HPDE6-E6E7 (cell line): ENCODE results near the gene SLX9.

ENCODE experiments used
- DNase-seq: peaks from one replicate; pipeline ENCODE4 v3.0.0; 2011; ENCODE audit warnings: missing footprints; ENCODE audit errors: extremely low spot score

SLX9 gene

DNA sequence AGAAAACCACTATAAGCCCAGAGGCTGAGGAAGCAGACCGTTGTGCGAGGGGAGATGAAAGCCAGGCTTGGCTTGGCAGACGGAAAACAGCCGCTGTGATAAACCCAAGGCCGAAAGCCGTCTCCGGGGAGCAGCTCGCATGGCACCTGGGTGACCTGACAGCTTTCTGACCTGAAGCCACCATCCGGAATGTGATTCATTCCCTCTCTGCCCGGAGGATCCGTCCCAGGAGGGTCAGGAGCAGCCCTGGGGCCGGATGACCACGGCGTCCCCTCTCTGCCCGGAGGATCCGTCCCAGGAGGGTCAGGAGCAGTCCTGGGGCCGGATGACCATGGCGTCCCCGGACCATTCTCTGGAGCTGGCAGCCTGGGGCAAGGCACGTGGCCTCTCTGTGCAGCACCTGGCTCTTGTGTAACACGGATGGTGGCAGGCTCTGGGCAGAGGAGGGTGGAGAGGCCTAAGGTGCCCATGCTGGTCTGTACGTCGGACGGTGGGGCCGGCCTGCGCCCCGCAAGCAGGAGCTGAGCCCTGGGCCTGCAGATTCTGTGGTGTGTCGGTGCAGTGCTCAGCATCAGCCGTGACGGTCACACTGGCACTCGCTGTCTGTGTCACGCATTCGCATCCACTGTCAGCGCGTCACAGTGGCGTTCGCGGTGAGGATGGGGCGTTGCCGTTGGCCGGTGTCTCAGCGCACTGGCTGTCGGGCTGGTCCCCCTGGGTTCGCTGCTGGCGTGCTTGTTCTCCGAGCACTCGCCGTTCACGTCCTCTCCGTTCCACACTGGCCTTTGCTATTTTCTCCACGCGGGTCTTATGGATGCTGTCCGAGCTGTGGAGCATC is 50.3 kb downstream of the SLX9 start:
- no peak for DNase-seq

GRCh38 chr21:44990921-44991320 is 51.1 kb downstream of the SLX9 start:
- DNase-seq: no peak

GRCh38 chr21:44991538-44992483 is 52.0 kb downstream of the SLX9 start:
- no peak for DNase-seq

DNA sequence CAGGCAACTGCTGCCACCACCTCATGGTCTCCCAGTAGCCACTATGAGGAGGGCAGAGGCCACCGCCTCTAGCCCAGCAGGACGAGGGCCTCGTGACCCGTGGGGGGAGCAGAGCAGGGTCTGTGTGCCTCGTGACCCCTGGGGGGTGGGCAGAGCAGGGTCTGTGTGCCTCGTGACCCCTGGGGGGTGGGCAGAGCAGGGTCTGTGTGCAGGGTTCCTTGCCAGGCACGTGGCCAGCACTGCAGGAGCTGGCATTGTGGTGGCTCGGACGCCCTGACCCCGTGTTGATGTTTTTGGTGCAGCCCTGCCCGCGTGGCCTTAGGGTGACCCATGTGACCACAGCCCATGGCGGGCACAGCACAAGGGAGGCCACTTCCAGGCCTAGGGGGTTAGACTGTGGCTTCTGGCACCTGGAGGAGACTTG is 52.8 kb downstream of the SLX9 start:
- DNase-seq: no peak

DNA sequence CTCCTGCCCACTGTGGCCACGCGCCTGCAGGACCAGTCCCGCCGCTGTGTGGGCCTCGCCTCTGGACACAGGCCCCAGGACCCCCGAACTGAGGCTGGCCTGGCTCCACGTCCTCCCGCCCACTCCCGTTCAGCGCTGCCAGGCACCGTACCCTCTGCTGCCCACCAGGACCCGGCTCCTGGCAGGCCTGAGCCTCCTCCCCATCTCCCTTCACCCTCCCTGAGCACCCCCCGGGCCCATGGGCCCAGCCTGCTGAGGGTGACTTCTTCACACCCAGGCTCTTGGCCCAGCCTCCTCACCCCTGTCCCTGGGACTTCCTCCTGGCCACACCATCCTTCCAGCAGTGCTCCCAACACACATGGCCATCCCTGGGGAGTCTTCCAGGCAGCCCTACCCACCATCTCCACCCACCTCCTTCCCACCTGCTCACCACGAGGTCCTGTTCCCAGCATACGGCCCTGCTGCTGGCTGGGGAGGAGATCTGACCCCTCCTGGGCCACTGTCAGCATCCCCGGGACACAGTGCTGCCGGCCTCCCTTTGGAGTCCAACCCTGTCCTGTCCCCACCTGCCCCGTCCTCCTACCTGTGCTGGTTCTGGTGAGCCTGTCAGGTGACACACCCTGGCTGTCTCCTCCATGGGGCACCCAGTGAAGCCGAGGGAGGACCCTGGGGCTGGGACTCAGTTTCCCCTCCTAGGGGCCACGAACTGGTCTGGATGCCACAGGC is 53.7 kb downstream of the SLX9 start:
- DNase-seq: no peak

DNA sequence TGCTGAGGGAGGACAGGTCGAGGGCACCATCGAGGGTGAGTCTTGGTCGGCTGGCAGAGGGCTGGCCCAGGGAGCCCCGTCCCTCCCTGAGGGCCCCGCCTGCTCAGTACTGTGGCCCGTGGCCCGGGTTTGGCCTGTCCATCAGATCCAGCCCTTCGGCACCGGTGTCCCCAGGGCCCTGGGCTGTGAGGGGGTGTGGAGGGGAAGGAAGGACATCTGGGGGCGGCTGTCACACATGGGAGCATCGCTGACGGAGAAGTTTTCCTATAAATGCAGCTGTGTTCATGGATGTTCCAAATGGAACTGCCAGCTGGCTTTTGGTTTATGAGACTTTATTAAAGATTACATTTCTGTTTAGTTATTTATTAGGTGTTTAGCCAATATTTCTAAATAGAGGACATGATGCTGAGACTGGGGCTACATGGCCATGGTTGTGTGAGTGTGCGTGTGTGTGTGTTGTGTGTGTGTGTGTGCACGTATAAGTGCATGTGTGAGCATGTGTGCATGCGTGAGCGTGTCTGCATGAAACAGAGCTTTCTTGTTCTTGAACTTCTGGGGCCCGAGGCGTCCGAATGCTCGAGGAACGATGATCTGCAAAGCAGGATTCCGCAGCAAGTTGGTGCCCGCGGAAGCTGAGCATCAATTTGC is 54.3 kb downstream of the SLX9 start:
- no peak for DNase-seq

GRCh38 chr21:44994695-44995342 is 55.0 kb downstream of the SLX9 start:
- DNase-seq: no peak

- DNase-seq: no peak
Observed at GRCh38 chr21:44995343-44995941, 55.6 kb downstream of the SLX9 start.

- DNase-seq: no peak
Observed at GRCh38 chr21:44996096-44996495, 56.3 kb downstream of the SLX9 start.

- no peak for DNase-seq
Observed at GRCh38 chr21:44996501-44996921, 56.7 kb downstream of the SLX9 start.

DNA sequence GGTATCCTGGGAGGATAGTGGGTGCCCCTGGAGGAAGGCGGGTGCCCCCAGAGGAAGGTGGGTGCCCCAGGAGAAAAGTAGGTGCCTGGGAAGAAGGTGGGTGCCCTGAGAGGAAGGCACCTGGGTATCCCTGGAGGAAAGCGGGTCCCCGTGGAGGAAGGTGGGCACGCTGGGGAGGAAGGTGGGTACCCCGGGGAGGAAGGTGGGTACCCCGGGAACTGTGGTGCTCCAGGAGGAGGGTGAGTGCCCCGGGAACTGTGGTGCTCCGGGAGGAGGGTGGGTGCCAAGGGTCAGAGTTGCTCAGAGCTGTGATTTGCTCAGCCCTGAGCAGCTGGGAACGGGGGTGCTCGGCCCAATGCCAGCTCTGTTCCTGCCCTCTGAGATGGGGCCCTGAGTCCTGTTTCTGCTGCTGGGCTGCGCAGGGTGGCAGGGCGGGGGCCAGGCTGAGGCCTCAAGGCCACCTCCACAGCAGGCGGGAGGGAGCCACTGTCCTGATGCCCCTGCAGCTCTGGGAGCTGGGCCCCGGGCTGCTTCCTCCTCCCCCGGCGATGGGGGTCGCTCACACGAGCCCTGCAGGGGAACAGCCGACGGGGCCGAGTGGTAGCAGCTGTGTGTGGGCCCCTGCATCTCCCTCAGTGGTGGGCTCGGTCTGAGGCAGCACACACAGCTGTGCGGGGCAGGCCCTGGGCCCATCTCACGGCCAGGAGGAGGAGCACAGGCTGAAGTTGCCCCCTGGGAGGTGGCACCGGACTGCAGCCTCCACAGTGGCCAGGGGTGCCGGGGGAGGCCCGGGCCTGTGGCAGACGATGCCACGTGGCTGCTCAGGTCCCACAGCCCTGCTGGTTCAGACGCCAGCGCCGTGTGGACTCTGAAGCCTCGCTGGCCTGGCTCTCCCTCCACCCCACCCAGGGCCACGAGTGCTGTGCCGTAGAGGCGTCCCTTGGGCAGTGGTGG is 57.4 kb downstream of the SLX9 start:
- DNase-seq: no peak

DNA sequence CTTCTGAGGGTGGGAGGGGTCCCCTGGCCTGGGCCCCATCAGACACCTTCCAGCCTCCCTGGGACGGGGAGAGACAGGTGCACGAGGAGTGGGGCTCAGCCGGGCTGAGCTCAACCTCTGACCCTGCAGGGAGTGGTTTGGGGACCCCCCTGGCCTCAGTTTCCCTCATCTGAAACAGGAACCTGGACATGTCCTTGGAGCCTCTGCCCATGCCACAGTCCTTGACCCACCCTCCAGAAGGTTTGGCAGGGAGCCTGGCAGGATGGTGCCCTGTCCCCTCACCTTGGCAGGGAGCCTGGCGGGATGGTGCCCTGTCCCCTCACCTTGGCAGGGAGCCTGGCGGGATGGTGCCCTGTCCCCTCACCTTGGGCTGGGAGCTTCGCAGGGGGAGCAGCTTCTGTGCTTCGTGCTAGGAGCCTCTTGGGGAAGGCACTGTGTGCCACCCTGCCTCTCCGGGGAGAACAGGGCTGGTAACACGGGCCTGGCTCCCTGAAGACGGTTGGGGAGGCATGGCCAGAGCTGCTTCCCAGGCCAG is 58.3 kb downstream of the SLX9 start:
- no peak for DNase-seq

- DNase-seq: no peak
Observed at GRCh38 chr21:44998621-44999427, 59.0 kb downstream of the SLX9 start.

- no peak for DNase-seq
Observed at GRCh38 chr21:44999428-44999971, 59.7 kb downstream of the SLX9 start.

DNA sequence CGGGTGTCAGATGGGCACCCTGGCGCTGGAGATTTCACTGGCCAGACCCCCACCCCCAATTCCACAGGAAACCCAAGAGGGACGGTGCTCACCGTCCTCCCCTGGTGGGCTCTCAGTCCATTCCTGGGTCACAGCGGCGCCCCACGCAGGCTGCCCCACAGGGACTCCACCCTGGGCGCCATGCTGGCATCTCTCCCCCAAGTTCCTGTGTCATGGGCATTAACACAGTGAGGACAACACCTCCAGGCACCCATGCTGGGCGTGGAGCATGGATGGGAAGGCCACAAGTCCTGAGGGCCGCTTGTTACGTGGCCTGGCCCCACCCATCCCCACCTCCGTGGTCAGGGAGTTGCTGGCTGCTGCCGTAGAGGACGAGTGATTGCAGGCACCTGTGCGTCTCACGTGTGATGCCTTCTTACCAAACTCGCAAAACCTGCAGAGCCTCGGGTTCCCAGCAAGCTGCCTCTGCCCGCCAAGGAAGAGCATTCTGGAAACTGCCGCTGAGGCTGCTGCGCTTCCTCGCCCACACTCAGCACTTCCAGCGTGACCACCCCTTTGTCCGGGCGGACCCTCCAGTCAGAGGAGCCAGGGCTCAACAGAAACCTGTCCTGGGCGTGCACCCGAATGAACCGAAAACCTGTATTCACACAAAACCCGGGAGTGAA is 60.3 kb downstream of the SLX9 start:
- no peak for DNase-seq

GRCh38 chr21:45000637-45001133 is 60.9 kb downstream of the SLX9 start:
- DNase-seq: no peak
